Suprapubic skin (tissue), 3 donors: Measurements from ENCODE around the gene TUBA1A.

ENCODE experiments used
- CTCF ChIP-seq, 2 donors: fragments of 200-600 bp in 1 of 2; fragments of 450-650 bp in 1 of 2; sonication (generic) in 1 of 2; IDR thresholded peaks; one replicate each; pipeline ENCODE4 v1.5.1; 2016 to 2019; ENCODE audit warnings: antibody characterized with exemption in 2 of 2, mild to moderate bottlenecking in 1 of 2, moderate library complexity in 1 of 2
- EP300 ChIP-seq: sonication (generic); formaldehyde crosslinking; IDR thresholded peaks from one replicate; pipeline ENCODE4 v1.6.1; 2017; ENCODE audit warnings: antibody characterized with exemption

DNA sequence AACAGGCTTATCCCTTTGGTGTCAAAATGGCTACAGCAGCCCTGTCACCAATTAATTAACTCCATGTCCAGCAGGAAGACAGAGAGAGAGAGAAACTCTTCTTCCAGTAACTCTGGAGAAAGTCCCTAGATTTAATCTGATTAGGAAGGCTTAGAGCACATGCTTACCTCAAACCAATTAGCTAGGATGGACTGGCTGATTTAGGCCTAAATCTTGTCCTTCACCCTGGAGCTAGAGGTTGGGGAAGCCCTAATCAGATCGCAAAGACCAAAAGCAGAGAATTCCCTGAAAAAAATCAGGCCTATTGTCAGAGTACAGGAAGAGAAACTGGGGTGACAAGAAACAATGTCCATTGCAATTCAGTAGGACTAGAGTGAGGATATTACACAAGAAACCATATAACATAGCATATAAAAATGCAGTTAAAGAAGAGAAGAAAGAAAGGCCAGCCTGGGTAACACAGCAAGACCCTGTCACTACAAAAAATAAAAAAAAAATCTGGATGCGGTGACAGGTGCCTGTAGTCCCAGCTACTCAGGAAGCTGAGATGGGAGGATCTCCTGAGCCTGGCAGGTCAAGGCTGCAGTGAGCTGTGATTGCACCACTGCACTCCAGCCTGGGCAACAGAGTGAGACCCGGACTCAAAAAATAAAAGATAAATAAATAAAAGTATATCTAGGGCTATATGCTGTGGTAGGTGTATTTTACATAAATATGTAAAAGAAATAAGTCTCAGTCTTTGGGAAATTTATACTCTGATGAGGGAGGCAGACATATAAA, 34.9 kb upstream of the TUBA1A start:
- TF ChIP-seq CTCF (IDR thresholded peaks at IDR 0.05) = no peak
- no peak for TF ChIP-seq EP300
